ENCODE measurements around the gene MYO15A.

Gene MYO15A

DNA sequence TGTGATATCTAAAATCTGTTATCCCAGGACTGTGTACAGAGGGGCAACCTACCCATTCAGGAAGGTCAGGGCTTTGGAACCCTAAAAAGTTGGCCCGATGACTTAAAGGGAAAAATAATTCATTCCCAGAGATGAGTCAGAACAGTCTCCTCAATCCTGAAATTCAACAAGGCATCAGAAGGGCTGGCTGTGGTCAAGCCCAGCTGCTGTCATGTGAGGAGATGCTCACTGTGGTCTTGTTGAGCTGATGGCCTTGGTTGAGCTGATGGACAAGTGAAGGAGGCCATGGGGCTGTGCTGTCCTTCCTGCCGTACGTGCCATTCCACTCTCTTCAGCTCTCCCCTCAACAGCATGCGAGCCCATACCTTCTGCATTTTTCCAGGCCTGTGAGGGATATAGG, 41.7 kb upstream of the MYO15A start:
- Histone ChIP-seq H3K4me1 (peaks cover 0 to 12% (median 7%) of the 10 kb centered on the region in 4 donors), H3K4me3 (no peak overlapping the region), H3K27ac (no peak overlapping the region), H3K9me3 (no peaks in the 10 kb centered on the region), H3K27me3 (no peaks in the 10 kb centered on the region), H3K36me3 (peaks cover 23 to 52% (median 34%) of the 10 kb centered on the region in 3 donors)
- intact Hi-C loops (cut with DNase I; ENCODE audit: low total_unique reads) = no loop called here
- DNase-seq = no peak
- TF ChIP-seq, protein P1, sequence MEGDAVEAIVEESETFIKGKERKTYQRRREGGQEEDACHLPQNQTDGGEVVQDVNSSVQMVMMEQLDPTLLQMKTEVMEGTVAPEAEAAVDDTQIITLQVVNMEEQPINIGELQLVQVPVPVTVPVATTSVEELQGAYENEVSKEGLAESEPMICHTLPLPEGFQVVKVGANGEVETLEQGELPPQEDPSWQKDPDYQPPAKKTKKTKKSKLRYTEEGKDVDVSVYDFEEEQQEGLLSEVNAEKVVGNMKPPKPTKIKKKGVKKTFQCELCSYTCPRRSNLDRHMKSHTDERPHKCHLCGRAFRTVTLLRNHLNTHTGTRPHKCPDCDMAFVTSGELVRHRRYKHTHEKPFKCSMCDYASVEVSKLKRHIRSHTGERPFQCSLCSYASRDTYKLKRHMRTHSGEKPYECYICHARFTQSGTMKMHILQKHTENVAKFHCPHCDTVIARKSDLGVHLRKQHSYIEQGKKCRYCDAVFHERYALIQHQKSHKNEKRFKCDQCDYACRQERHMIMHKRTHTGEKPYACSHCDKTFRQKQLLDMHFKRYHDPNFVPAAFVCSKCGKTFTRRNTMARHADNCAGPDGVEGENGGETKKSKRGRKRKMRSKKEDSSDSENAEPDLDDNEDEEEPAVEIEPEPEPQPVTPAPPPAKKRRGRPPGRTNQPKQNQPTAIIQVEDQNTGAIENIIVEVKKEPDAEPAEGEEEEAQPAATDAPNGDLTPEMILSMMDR (IDR thresholded peaks at IDR 0.05) = no peak

DNA sequence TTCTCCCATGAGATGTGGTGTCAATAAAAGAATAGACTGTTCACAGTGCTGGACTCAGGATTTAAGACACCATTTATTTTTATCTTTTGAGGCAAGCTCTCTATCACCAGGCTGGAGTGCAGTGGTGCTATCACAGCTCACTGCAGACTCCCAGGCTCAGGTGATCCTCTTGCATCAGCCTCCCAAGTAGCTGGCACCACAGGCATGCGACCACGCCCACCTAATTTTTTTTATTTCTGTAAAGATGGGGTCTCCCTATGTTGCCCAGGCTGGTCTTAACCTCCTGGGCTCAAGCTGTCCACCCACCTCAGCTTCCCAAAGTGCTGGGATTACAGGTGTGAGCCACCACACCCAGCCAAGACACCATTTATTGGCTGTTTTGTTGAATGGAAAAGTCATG, 39.5 kb upstream of the MYO15A start:
- intact Hi-C loops (cut with DNase I; ENCODE audit: low total_unique reads) = no loop called here
- TF ChIP-seq, protein P1 (IDR thresholded peaks at IDR 0.05) = no peak

DNA sequence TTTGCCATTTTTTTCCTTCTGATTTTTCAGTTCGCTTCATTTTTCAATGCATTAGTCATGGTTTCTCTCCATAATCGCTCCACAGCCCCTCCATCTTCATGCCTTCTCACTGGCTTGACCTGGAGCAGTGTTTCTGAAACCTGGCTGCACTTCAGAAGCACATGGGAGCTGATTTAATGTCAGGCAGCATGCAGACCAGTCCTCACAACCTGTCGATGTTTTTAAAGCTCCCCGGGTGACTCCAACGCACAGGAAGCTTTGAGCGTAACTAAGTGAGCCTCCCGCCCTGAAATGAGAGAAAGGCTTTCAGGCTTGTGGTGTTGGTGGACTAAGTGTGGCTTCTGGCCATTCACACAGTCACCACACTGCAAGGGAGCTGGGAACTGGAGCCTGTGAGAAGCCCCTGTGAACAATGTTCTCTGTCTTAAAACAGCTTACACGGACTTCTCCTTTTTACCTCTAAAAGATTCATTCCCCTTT, 37.7 kb upstream of the MYO15A start:
- H3K27me3 ChIP-seq = no peaks in the 10 kb centered on the region
- DNase-seq = no peak
- H3K9me3 ChIP-seq = no peaks in the 10 kb centered on the region
- intact Hi-C loops (cut with DNase I; ENCODE audit: low total_unique reads) = no loop called here
- peaks cover 0 to 12% (median 7%) of the 10 kb centered on the region in 4 donors for H3K4me1 ChIP-seq
- H3K36me3 ChIP-seq = peaks cover 0 to 12% (median 0%) of the 10 kb centered on the region in 3 donors
- H3K4me3 ChIP-seq = no peak overlapping the region
- H3K27ac ChIP-seq = no peak overlapping the region
- TF ChIP-seq, protein P1 (IDR thresholded peaks at IDR 0.05) = no peak

More for the DNA sequence above, 39.5 kb upstream of the MYO15A start:
- no peak overlapping the region for H3K4me3 ChIP-seq
- peaks cover 8 to 30% (median 14%) of the 10 kb centered on the region in 3 donors for H3K36me3 ChIP-seq
- H3K27me3 ChIP-seq = no peaks in the 10 kb centered on the region
- peaks cover 0 to 12% (median 7%) of the 10 kb centered on the region in 4 donors for H3K4me1 ChIP-seq
- H3K27ac ChIP-seq = no peak overlapping the region
- no peaks in the 10 kb centered on the region for H3K9me3 ChIP-seq
- no peak for DNase-seq

DNA sequence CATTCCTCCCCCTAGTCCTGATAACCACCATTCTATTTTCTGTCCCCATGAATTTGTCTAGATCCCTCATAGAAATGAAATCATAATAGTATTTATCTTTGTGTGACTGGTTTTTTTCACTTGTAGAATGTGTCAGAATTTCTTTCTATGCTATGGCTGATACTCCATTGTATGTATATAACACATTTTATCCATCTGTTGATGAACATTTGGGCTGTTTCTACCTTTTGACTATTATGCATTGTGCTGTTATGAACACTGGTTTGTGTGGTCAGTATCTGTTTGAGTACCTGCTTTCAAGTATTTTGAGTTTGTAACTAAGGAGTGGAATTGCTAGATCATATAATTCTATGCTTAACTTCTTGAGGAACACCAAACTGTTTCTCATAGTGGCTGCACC, 36.8 kb upstream of the MYO15A start:
- H3K27ac ChIP-seq = no peak overlapping the region
- H3K36me3 ChIP-seq = peaks cover 0 to 5% (median 0%) of the 10 kb centered on the region in 3 donors
- TF ChIP-seq, protein P1 (IDR thresholded peaks at IDR 0.05) = no peak
- no peak overlapping the region for H3K4me3 ChIP-seq
- intact Hi-C loops (cut with DNase I; ENCODE audit: low total_unique reads) = no loop called here
- no peak for DNase-seq
- no peaks in the 10 kb centered on the region for H3K9me3 ChIP-seq
- H3K27me3 ChIP-seq = no peaks in the 10 kb centered on the region
- peaks cover 0 to 12% (median 7%) of the 10 kb centered on the region in 4 donors for H3K4me1 ChIP-seq

DNA sequence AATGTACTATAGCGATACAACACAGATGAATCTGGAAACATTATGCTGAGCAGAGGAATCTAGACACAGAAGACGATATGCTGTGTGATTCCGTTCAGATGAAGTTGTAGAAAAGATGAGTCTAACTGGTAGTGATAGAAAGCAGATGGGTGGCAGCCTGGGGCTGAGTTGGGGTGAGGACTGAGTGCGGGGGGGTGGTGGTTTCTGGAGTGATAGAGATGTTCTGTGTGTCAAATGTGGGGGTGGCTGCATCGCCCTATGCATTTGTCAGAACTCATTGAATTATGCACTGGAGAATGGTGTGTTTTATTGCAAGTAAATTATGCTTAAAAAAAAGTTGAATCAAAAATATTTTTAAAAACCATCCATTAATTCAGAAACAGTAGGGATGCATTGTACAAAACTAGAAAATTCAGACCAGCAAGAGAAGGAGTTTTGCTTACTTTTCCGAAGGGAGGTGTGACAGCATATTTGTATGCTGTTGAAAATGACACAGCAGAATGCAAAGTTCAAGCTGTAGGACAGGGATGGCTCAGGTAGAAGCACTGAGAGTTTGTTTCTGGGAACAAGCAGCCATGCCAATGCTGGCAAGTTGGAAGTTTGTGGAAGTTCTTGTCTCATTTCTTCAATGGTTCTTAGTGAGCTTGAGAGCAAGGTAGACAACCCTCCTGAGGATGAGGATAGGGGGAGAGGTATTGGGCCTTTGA, 33.8 kb upstream of the MYO15A start:
- Histone ChIP-seq H3K4me3 (no peak overlapping the region), H3K9me3 (no peaks in the 10 kb centered on the region), H3K27me3 (peaks cover 0 to 8% of the 10 kb centered on the region in 2 donors), H3K36me3 (no peaks in the 10 kb centered on the region), H3K27ac (no peak overlapping the region), H3K4me1 (peaks cover 0 to 12% (median 7%) of the 10 kb centered on the region in 4 donors)
- no peak for DNase-seq
- intact Hi-C loops (cut with DNase I; ENCODE audit: low total_unique reads) = no loop called here
- TF ChIP-seq, protein P1 (IDR thresholded peaks at IDR 0.05) = no peak
